ENCODE data around the gene AATF. TPM values are rescaled to one million over a fixed set of nuclear protein-coding genes. Genes with fewer than 3 reads are reported as not detected.

Gene AATF
- total RNA-seq, 1 donor from 2014 or later = 86.1 TPM

DNA sequence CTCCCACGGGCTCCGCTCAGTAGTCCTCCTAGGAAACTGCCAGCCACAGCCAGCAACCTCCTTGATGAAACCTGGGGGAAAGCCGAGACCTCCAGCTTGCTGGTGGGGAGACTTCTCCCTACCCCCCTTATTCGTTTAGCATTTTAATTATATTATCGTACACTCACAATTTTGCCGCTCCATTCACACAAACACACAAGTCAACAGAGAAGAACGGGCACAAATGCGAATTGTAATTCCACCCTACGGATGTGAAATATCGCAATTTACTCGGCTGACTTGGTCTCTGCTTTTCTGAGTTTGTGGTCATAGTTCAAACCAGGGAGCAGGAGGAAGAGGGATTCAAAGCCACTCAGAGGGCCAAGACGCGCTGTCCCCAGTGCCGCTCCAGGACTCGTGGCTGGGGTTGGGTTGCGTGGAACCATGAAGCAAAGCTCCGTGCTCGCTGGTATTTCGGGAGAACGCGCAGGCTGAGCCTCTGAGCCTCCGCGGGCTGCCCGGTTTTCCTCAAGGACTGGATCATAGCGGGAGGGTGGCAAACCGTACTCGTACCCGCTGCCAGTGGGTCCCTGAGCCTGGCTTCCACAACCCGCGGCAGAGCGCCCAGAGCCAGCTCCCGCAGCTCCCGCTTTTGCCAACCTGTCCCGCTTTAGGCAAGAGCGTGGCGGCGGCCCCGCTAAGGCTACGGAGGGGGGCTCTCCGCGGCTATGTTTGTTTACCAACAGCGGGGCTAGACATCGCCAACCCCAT is 9.5 kb upstream of the AATF start:
- TF ChIP-seq, protein P1, sequence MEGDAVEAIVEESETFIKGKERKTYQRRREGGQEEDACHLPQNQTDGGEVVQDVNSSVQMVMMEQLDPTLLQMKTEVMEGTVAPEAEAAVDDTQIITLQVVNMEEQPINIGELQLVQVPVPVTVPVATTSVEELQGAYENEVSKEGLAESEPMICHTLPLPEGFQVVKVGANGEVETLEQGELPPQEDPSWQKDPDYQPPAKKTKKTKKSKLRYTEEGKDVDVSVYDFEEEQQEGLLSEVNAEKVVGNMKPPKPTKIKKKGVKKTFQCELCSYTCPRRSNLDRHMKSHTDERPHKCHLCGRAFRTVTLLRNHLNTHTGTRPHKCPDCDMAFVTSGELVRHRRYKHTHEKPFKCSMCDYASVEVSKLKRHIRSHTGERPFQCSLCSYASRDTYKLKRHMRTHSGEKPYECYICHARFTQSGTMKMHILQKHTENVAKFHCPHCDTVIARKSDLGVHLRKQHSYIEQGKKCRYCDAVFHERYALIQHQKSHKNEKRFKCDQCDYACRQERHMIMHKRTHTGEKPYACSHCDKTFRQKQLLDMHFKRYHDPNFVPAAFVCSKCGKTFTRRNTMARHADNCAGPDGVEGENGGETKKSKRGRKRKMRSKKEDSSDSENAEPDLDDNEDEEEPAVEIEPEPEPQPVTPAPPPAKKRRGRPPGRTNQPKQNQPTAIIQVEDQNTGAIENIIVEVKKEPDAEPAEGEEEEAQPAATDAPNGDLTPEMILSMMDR (IDR thresholded peaks at IDR 0.05) = no peak
- peaks cover 66% of the 10 kb centered on the region for H3K27me3 Mint-ChIP-seq
- CTCF ChIA-PET = no interaction called here
- H3K4me3 Mint-ChIP-seq = peak overlapping the region; percentile 64
- H3K4me1 Mint-ChIP-seq = peaks cover 49% of the 10 kb centered on the region
- POLR2A ChIA-PET = interaction anchor here (1.4 to 2.8 kb wide), 2 partner anchors 10 to 11 kb away, joined by 3 to 11 read pairs; partner anchors contain the start of gene AATF
- peak overlapping the region; percentile 31 for H3K27ac Mint-ChIP-seq
- intact Hi-C loops (cut with micrococcal nuclease) = loop anchor here (5.0 kb wide), 1 partner anchor 312 kb away; no protein-coding TSS in a partner anchor
- DNase-seq (no peak), ATAC-seq (ENCODE audit: low read depth) (no peak)
- peaks cover 2% of the 10 kb centered on the region for H3K9me3 Mint-ChIP-seq
- no peaks in the 10 kb centered on the region for H3K36me3 Mint-ChIP-seq (ENCODE audit: low read depth)

DNA sequence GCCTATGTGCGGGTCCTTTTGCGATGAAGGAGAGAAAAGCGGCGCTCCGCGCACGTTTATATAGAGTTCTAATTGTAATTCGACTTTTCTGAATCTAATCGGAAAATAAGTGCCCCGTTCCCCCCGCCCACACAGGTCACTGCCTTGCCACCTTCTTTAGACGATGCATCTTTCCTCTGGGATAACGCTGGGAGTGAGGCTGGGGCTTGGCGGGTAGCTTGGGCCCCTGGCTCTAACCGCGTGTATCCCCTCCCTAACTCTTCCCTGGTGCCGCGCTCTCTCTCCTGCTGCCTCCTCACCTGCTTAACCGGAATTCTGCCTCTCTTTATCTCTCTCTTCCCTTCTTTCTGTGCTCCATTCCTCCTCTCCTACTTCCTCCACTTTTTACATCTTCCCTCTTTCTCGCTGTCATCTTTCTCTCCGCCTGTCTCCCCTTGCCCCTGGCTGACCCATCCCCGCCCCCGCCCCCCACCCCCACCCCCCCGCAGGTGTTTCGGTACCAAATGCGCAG is 8.9 kb upstream of the AATF start:
- POLR2A ChIA-PET = interaction anchor here (2.8 kb wide), 1 partner anchor 9 kb away, joined by 11 read pairs; the partner anchor contains the start of gene AATF

DNA sequence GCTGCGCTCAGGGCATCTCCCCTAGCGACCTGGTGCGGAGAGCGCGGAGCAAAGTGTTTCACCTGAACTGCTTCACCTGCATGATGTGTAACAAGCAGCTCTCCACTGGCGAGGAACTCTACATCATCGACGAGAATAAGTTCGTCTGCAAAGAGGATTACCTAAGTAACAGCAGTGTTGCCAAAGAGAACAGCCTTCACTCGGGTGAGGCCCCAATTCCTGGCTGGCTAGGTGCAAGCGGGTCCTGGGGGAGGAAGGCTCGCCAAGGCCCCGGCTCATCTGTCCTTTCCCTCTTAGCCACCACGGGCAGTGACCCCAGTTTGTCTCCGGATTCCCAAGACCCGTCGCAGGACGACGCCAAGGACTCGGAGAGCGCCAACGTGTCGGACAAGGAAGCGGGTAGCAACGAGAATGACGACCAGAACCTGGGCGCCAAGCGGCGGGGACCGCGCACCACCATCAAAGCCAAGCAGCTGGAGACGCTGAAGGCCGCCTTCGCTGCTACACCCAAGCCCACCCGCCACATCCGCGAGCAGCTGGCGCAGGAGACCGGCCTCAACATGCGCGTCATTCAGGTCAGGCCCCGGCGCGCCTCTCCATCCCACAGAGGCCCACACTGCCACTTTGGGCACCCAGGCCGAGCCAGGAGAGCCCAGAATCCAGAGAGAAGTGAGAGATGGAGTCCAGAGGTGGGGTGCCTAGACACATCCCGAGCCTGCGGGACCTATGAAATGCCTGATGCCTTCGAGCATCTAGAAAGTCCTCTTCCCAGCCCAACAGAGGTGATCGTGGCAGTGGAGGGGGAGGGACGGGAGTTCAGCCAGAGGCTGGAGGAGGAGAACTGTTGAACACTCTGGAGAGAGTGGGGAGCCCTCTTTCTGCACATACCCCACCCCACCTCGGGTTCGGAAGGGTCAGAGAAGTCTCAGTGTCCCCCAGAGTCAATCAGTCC is 8.2 kb upstream of the AATF start:
- H3K27ac Mint-ChIP-seq = no peak overlapping the region
- no peaks in the 10 kb centered on the region for H3K36me3 Mint-ChIP-seq (ENCODE audit: low read depth)
- H3K9me3 Mint-ChIP-seq = peaks cover 2% of the 10 kb centered on the region
- ChIA-PET CTCF (interaction anchor here (0.7 kb wide), 1 partner anchor 666 kb away, joined by 3 read pairs; no protein-coding TSS in a partner anchor), POLR2A (interaction anchor here (2.8 kb wide), 1 partner anchor 8 kb away, joined by 11 read pairs; the partner anchor contains the start of gene AATF)
- no peak for ATAC-seq (ENCODE audit: low read depth)
- H3K4me1 Mint-ChIP-seq = peaks cover 40% of the 10 kb centered on the region
- no peak overlapping the region for H3K4me3 Mint-ChIP-seq
- peaks cover 67% of the 10 kb centered on the region for H3K27me3 Mint-ChIP-seq
- DNase-seq = no peak
- TF ChIP-seq, protein P1 (IDR thresholded peaks at IDR 0.05) = no peak
- intact Hi-C loops (cut with micrococcal nuclease) = loop anchor here (5.0 kb wide), 1 partner anchor 1453 kb away; no protein-coding TSS in a partner anchor

More for the DNA sequence above, 8.9 kb upstream of the AATF start:
- Mint-ChIP-seq H3K4me1 (peaks cover 47% of the 10 kb centered on the region), H3K27ac (peak overlapping the region; percentile 68), H3K4me3 (no peak overlapping the region), H3K9me3 (peaks cover 2% of the 10 kb centered on the region), H3K27me3 (peaks cover 71% of the 10 kb centered on the region), H3K36me3 (ENCODE audit: low read depth) (no peaks in the 10 kb centered on the region)
- intact Hi-C loops (cut with micrococcal nuclease) = loop anchor here (5.0 kb wide), 2 partner anchors 313 to 1453 kb away; no protein-coding TSS in a partner anchor
- TF ChIP-seq, protein P1 (IDR thresholded peaks at IDR 0.05) = no peak
- CTCF ChIA-PET = interaction anchor here (0.7 kb wide), 1 partner anchor 666 kb away, joined by 3 read pairs; no protein-coding TSS in a partner anchor
- ATAC-seq (ENCODE audit: low read depth) = no peak
- no peak for DNase-seq

DNA sequence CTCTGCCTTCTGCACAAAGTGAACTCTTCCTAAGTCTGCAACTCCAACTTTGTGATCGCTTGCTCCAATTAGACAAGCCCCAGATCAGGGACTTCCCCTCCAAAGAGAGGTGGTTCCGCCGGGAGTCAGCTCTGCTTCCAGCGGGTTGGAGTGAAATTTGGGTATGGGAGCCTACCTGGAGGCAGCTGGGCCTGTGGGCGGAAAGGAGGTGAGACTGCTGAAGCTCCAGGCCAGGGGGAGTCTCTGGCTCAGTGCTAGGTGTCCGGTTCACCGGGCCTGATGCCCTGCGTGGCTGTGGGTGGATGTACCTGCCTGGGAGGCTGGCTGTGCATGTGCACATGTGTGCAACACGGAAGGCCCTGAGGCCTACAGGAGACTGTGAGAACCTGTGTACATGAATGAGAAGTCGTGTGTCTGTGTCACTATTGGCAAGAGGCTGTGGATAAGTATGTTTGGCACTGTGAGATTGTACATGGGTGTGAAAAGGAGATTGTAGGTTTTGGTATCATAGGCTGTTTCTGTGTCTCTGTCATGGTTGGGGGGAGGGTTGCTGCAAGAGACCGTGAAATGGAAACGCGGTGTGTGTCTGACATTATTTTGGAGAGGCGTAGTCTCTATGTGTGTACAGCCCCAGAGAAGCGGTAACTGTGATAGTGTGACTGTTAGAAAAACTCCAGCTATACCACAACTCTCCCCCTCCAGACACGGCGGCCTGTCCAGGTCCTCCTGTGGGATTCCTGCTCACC is 7.3 kb upstream of the AATF start:
- Mint-ChIP-seq H3K9me3 (peaks cover 2% of the 10 kb centered on the region), H3K4me1 (peaks cover 32% of the 10 kb centered on the region), H3K27me3 (peaks cover 61% of the 10 kb centered on the region), H3K4me3 (peak overlapping the region; percentile 0), H3K27ac (no peak overlapping the region), H3K36me3 (ENCODE audit: low read depth) (no peaks in the 10 kb centered on the region)
- ChIA-PET POLR2A (interaction anchor here (0.7 kb wide), 1 partner anchor 26 kb away, joined by 3 read pairs; no protein-coding TSS in a partner anchor), CTCF (no interaction called here)
- intact Hi-C loops (cut with micrococcal nuclease) = loop anchor here (1.0 to 5.0 kb wide), 2 partner anchors 8 to 1454 kb away; no protein-coding TSS in a partner anchor
- DNase-seq = no peak
- no peak for ATAC-seq (ENCODE audit: low read depth)
- TF ChIP-seq, protein P1 (IDR thresholded peaks at IDR 0.05) = no peak
